CD1c-positive myeloid dendritic cell (primary cell): Measurements from ENCODE around the gene PASK.

ENCODE experiments used
- DNase-seq: peaks from one replicate; pipeline ENCODE4 v3.0.0-alpha.2; 2016; ENCODE audit errors: extremely low spot score

Gene PASK

GRCh38 chr2:241148239-241148638 lies 1.0 kb downstream of the PASK start:
- DNase-seq: no peak

- DNase-seq: no peak
These were observed 1.9 kb downstream of the PASK start for GRCh38 chr2:241147336-241147735.

GRCh38 chr2:241146286-241146685 lies 3.0 kb downstream of the PASK start:
- no peak for DNase-seq

GRCh38 chr2:241142593-241142992 lies 6.7 kb downstream of the PASK start:
- DNase-seq: no peak

GRCh38 chr2:241142063-241142462 lies 7.2 kb downstream of the PASK start:
- no peak for DNase-seq

- DNase-seq: no peak
These were observed 8.0 kb downstream of the PASK start for GRCh38 chr2:241141214-241141770.

GRCh38 chr2:241140445-241140840 lies 8.8 kb downstream of the PASK start:
- no peak for DNase-seq

- DNase-seq: no peak
These were observed 9.5 kb downstream of the PASK start for GRCh38 chr2:241139531-241140444.

GRCh38 chr2:241138471-241138870 lies 10.8 kb downstream of the PASK start:
- no peak for DNase-seq

GRCh38 chr2:241137276-241138190 lies 11.7 kb downstream of the PASK start:
- no peak for DNase-seq

- DNase-seq: no peak
These were observed 12.5 kb downstream of the PASK start for GRCh38 chr2:241136661-241137260.

GRCh38 chr2:241136191-241136590 lies 13.1 kb downstream of the PASK start:
- no peak for DNase-seq

GRCh38 chr2:241135737-241136136 lies 13.5 kb downstream of the PASK start:
- DNase-seq: no peak

- DNase-seq: no peak
These were observed 14.6 kb downstream of the PASK start for GRCh38 chr2:241134711-241135110.

GRCh38 chr2:241133436-241133820 lies 15.8 kb downstream of the PASK start:
- DNase-seq: no peak

- DNase-seq: no peak
These were observed 16.5 kb downstream of the PASK start for GRCh38 chr2:241132538-241133435.

- DNase-seq: no peak
These were observed 17.7 kb downstream of the PASK start for GRCh38 chr2:241131531-241131930.

GRCh38 chr2:241130316-241130715 lies 19.0 kb downstream of the PASK start:
- DNase-seq: no peak

- no peak for DNase-seq
These were observed 20.0 kb downstream of the PASK start for GRCh38 chr2:241129086-241129871.

GRCh38 chr2:241128266-241128665 lies 21.0 kb downstream of the PASK start:
- no peak for DNase-seq
